Skeletal muscle tissue (tissue), 4 donors: ENCODE results near the gene MUC4. TPM values are rescaled to one million over a fixed set of nuclear protein-coding genes. Genes with fewer than 3 reads are reported as not detected.
"Not testable (repeated sequence)": the region's sequence is repeated elsewhere in the genome, so short reads cannot be mapped to it uniquely, and the experiment has no call there.

Experiments
- H3K27ac ChIP-seq: one replicate; pipeline ENCODE4 v1.7.0; 2013; ENCODE audit warnings: mild to moderate bottlenecking, low read depth, low read length, inconsistent platforms
- H3K27me3 ChIP-seq, 3 donors: one replicate each; pipeline ENCODE4 v1.7.0; 2013; ENCODE audit warnings: low read length in 3 of 3; ENCODE audit not compliant: control insufficient read depth in 3 of 3, insufficient read depth in 3 of 3
- H3K36me3 ChIP-seq, 3 donors: one replicate each; pipeline ENCODE4 v1.7.0; 2013; ENCODE audit warnings: low read length in 3 of 3; ENCODE audit not compliant: control insufficient read depth in 3 of 3, insufficient read depth in 3 of 3
- H3K4me1 ChIP-seq, 3 donors: one replicate each; pipeline ENCODE4 v1.7.0; 2013; ENCODE audit warnings: low read length in 3 of 3, mild to moderate bottlenecking in 3 of 3; ENCODE audit not compliant: control insufficient read depth in 3 of 3, insufficient read depth in 3 of 3
- H3K4me3 ChIP-seq, 3 donors: one replicate each; pipeline ENCODE4 v1.7.0; 2013; ENCODE audit warnings: low read length in 3 of 3
- H3K9ac ChIP-seq, 3 donors: one replicate each; pipeline ENCODE4 v1.7.0; 2013; ENCODE audit warnings: low read length in 3 of 3, mild to moderate bottlenecking in 3 of 3, moderate library complexity in 2 of 3, low read depth in 1 of 3
- H3K9me3 ChIP-seq, 3 donors: one replicate each; pipeline ENCODE4 v1.7.0; 2013; ENCODE audit warnings: low read length in 3 of 3; ENCODE audit not compliant: control insufficient read depth in 3 of 3
- total RNA-seq: library from RNA; depleted of rRNA; stranded (reverse); fragments of >200 nt; gene quantifications from one replicate; pipeline ENCODE4 v1.2.3, GENCODE V29; 2014
- donor health status: Osteomylitis.

Gene MUC4
- total RNA-seq, 1 donor from 2014 or later = 0.52 TPM

DNA sequence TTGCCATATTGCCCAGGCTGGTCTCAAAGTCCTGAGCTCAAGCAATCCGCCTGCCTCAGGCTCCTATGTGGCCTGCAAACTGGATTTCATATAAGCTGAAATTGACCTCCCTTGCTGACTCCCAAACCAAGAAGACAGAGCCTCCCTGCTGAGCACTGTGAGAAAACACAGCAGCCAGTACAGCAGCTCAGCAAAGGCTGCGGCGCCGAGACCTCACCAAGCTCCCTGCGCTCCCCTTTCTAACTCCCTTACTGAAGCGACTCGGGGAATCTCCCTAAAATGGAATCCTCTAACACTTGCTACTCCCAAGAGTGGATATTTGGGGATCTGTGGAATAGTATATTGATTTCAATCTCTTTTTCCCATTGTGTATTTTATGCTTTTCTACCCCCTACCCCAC is 56.3 kb downstream of the MUC4 start:
- Histone ChIP-seq H3K4me1 (peaks cover 10 to 15% (median 12%) of the 10 kb centered on the region in 3 donors), H3K4me3 (no peak overlapping the region), H3K27ac (no peak overlapping the region), H3K27me3 (peaks cover 22 to 31% (median 28%) of the 10 kb centered on the region in 3 donors), H3K9me3 (no peaks in the 10 kb centered on the region), H3K9ac (no peak overlapping the region), H3K36me3 (no peaks in the 10 kb centered on the region)

DNA sequence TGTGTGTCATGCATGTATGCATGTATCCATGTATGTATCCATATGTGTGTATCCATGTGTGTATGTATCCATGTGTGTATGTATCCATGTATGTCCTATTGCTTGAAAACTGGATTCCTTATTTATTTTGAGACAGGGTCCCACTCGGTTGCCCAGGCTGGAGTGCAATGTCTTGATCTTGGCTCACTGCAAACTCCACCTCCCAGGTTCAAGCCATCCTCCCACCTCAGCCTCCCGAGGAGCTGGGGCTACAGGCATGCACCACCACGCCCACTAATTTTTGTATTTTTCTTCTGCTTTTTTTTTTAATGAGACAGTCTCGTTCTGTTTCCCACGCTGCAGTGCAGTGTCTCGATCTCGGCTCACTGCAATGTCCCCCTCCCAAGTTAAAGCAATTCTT is 56.8 kb downstream of the MUC4 start:
- Histone ChIP-seq H3K4me3 (no peak overlapping the region), H3K27me3 (peaks cover 17 to 26% (median 23%) of the 10 kb centered on the region in 3 donors), H3K9me3 (no peaks in the 10 kb centered on the region), H3K9ac (no peak overlapping the region), H3K27ac (no peak overlapping the region), H3K4me1 (peaks cover 10 to 15% (median 12%) of the 10 kb centered on the region in 3 donors), H3K36me3 (no peaks in the 10 kb centered on the region)

GRCh38 chr3:195754141-195754540 is 57.6 kb downstream of the MUC4 start:
- peaks cover 8 to 14% (median 11%) of the 10 kb centered on the region in 3 donors for H3K4me1 ChIP-seq
- no peaks in the 10 kb centered on the region for H3K9me3 ChIP-seq
- H3K4me3 ChIP-seq = no peak overlapping the region
- H3K36me3 ChIP-seq = no peaks in the 10 kb centered on the region
- peaks cover 15 to 23% (median 19%) of the 10 kb centered on the region in 3 donors for H3K27me3 ChIP-seq
- no peak overlapping the region for H3K27ac ChIP-seq
- H3K9ac ChIP-seq = no peak overlapping the region

DNA sequence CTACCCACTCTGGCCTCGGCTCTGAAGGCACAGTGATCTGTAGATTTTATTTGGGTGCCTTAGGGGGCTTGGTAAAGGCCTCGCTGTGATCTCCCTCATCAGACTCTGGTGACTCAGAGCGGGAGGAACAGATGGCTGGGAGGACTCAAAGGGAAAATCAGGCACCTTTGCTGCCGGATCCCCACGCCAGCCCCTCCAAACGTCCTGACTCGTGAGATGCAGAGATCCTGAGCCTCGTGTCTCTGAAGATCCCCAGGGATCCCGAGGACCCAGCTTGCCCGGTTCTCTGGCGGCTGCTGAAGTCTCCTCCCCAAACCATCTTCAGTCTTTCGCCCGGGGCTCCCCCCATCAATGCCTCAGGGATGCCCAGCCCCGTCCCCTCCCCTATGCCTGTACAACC is 58.1 kb downstream of the MUC4 start:
- H3K9ac ChIP-seq = no peak overlapping the region
- peaks cover 14 to 19% (median 17%) of the 10 kb centered on the region in 3 donors for H3K27me3 ChIP-seq
- H3K4me3 ChIP-seq = no peak overlapping the region
- no peaks in the 10 kb centered on the region for H3K9me3 ChIP-seq
- no peak overlapping the region for H3K27ac ChIP-seq
- H3K36me3 ChIP-seq = no peaks in the 10 kb centered on the region
- peaks cover 4 to 10% (median 5%) of the 10 kb centered on the region in 3 donors for H3K4me1 ChIP-seq

- Histone ChIP-seq H3K9me3 (no peaks in the 10 kb centered on the region), H3K36me3 (no peaks in the 10 kb centered on the region), H3K4me1 (peaks cover 3 to 7% (median 4%) of the 10 kb centered on the region in 3 donors), H3K9ac (no peak overlapping the region), H3K27me3 (peaks cover 10 to 15% (median 13%) of the 10 kb centered on the region in 3 donors), H3K27ac (no peak overlapping the region), H3K4me3 (no peak overlapping the region)
Measured at GRCh38 chr3:195752546-195753331, 59.0 kb downstream of the MUC4 start.

GRCh38 chr3:195752066-195752465 is 59.7 kb downstream of the MUC4 start:
- Histone ChIP-seq H3K27ac (no peak overlapping the region), H3K4me1 (peaks cover 2 to 3% (median 2%) of the 10 kb centered on the region in 3 donors), H3K36me3 (no peaks in the 10 kb centered on the region), H3K9me3 (no peaks in the 10 kb centered on the region), H3K9ac (no peak overlapping the region), H3K27me3 (peaks cover 5 to 12% (median 8%) of the 10 kb centered on the region in 3 donors), H3K4me3 (no peak overlapping the region)

DNA sequence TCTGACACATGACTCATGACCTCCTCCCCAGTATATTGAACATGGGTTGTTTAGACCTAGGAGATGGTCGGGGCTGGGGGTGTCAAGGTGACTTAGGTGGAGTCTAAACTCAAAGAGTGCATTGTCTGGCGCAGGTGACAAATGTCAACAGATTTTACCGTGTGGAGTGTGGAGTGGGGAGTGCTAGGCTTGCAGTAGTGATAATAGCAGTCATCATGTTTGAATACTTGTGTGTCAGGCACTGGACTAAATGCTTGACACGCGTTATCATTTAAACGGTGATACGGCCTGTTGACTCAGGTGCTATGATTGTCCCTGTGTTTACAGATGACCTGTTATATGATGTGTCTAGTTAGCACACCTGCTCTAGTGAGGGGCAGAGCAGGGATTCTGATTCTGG is 60.2 kb downstream of the MUC4 start:
- Histone ChIP-seq H3K36me3 (no peaks in the 10 kb centered on the region), H3K4me1 (peaks cover 0 to 3% (median 2%) of the 10 kb centered on the region in 3 donors), H3K27ac (no peak overlapping the region), H3K9ac (no peak overlapping the region), H3K27me3 (peaks cover 2 to 9% (median 6%) of the 10 kb centered on the region in 3 donors), H3K4me3 (no peak overlapping the region), H3K9me3 (no peaks in the 10 kb centered on the region)

- Histone ChIP-seq H3K4me1 (peaks cover 0 to 2% (median under 1%) of the 10 kb centered on the region in 3 donors), H3K9me3 (no peaks in the 10 kb centered on the region), H3K9ac (no peak overlapping the region), H3K36me3 (no peaks in the 10 kb centered on the region), H3K27ac (no peak overlapping the region), H3K4me3 (no peak overlapping the region), H3K27me3 (peaks cover under 1 to 9% (median 6%) of the 10 kb centered on the region in 3 donors)
Measured at GRCh38 chr3:195750797-195751520, 60.8 kb downstream of the MUC4 start.

DNA sequence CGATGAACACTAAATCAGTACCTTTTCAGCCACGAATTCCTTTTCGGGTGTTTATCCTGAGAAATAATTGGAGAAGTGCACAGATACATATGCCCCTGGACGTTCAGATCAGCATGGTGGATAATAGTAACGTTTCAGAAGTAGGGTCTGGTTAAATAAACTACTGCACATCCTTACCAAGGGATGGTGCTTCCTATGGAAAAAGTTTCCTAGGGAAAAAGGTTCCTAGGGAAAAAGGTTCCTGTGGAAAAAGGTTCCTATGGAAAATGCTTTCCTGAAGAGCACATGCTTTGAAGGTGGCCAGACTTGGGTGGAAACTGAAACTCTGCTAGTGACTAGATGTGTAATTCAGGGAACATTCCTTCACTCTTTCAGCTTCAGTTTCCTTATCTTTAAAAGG is 62.6 kb downstream of the MUC4 start:
- H3K9ac ChIP-seq, H3K4me1 ChIP-seq, H3K27ac ChIP-seq, H3K4me3 ChIP-seq, H3K36me3 ChIP-seq, H3K27me3 ChIP-seq, H3K9me3 ChIP-seq: not testable (repeated sequence)

DNA sequence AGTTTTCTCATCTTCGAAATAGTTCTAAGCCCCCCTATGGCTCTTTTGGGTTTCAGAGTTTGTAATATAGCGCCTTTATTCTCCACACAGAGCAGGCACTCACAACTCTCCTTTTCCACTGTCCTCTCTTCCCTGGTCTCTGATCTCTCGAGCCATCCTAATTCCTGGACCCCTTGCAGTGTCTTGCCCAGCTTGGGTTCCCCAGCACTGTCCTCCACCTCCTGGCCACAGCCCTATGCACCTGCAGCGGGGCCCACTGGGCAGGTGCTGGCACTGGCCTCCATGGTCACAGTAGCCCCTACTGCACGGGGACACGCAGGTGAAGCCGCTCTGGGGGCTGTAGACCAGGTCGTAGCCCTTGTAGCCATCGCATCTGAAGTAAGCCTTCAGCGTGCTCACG is 63.1 kb downstream of the MUC4 start:
- no peak overlapping the region for H3K9ac ChIP-seq
- peaks cover 0 to 5% (median 0%) of the 10 kb centered on the region in 3 donors for H3K36me3 ChIP-seq
- H3K9me3 ChIP-seq = no peaks in the 10 kb centered on the region
- no peak overlapping the region for H3K4me3 ChIP-seq
- H3K27me3 ChIP-seq = peaks cover 0 to 7% (median 6%) of the 10 kb centered on the region in 3 donors
- H3K4me1 ChIP-seq = peaks cover 0 to 2% (median 0%) of the 10 kb centered on the region in 3 donors
- no peak overlapping the region for H3K27ac ChIP-seq
